Smooth muscle cell (in vitro differentiated cells): ENCODE results near the gene GABRG1. TPM values are rescaled to one million over a fixed set of nuclear protein-coding genes. Genes with fewer than 3 reads are reported as not detected.

ENCODE experiments used
- DNase-seq: peaks from one replicate; lab custom pipeline; 2025; ENCODE audit not compliant: unreplicated experiment; lab: John Stamatoyannopoulos, UW
- H2AFZ ChIP-seq: fragments of 200-600 bp; sonication (generic); 2 replicates; pipeline ENCODE4 v1.6.0; 2016; ENCODE audit warnings: antibody characterized with exemption, low read depth, mild to moderate bottlenecking
- H3F3A ChIP-seq: fragments of 200-600 bp; sonication (generic); 2 replicates; pipeline ENCODE4 v1.6.0; 2017; ENCODE audit warnings: antibody characterized with exemption, low read depth
- H3K27ac ChIP-seq: fragments of 200-600 bp; sonication (generic); 2 replicates; pipeline ENCODE4 v1.5.1; 2016; ENCODE audit warnings: low read depth, mild to moderate bottlenecking
- H3K27me3 ChIP-seq: fragments of 200-600 bp; sonication (generic); 2 replicates; pipeline ENCODE4 v1.6.1; 2016; ENCODE audit warnings: low read depth, mild to moderate bottlenecking
- H3K36me3 ChIP-seq: fragments of 200-600 bp; sonication (generic); 2 replicates; pipeline ENCODE4 v1.5.1; 2016; ENCODE audit warnings: low read depth
- H3K4me1 ChIP-seq: fragments of 200-600 bp; sonication (generic); 2 replicates; pipeline ENCODE4 v1.5.1; 2016; ENCODE audit warnings: low read depth
- H3K4me2 ChIP-seq: fragments of 200-600 bp; sonication (generic); 2 replicates; pipeline ENCODE4 v1.6.0; 2016; ENCODE audit warnings: mild to moderate bottlenecking
- H3K4me3 ChIP-seq: fragments of 200-600 bp; sonication (generic); 2 replicates; pipeline ENCODE4 v1.5.1; 2016; ENCODE audit warnings: mild to moderate bottlenecking
- H3K79me2 ChIP-seq: fragments of 200-600 bp; sonication (generic); 2 replicates; pipeline ENCODE4 v1.6.0; 2016; ENCODE audit warnings: low read depth, mild to moderate bottlenecking
- H3K9ac ChIP-seq: fragments of 200-600 bp; sonication (generic); 2 replicates; pipeline ENCODE4 v1.6.0; 2016; ENCODE audit warnings: low read depth
- H3K9me3 ChIP-seq: fragments of 200-600 bp; sonication (generic); replicated peaks from 2 replicates; pipeline ENCODE4 v1.5.1; 2016; ENCODE audit warnings: low read depth
- H4K20me1 ChIP-seq: fragments of 200-600 bp; sonication (generic); 2 replicates; pipeline ENCODE4 v1.6.0; 2016; ENCODE audit warnings: low read depth
- whole genome bisulfite sequencing: methylation state at CpG from one replicate; pipeline ENCODE4 v1.1.7; 2016; ENCODE audit warnings: low lambda C conversion rate; 5-methylcytosine and 5-hydroxymethylcytosine counted together
- polyA plus RNA-seq: library from polyadenylated mRNA; unstranded; fragments of >200 nt; fragmentation: Nextera tagmentation; extraction: Ambion mirVana; gene quantifications from 2 replicates; pipeline ENCODE4 v1.2.1, GENCODE V29; 2016
- total RNA-seq: library from RNA; depleted of rRNA; stranded (reverse); fragments of >200 nt; gene quantifications from 2 replicates; pipeline ENCODE4 v1.2.3, GENCODE V29; 2014
- TF ChIP-seq, protein P1 (sequence below): fragments of 200-600 bp; sonication (generic); IDR thresholded peaks from 2 replicates; pipeline ENCODE4 v1.5.1; 2017; ENCODE audit warnings: borderline replicate concordance, mild to moderate bottlenecking, antibody characterized with exemption; ENCODE audit not compliant: insufficient read depth, poor library complexity, severe bottlenecking

GABRG1 gene
- total and polyA plus RNA-seq, 2 experiments from 2014 or later: not detected

DNA sequence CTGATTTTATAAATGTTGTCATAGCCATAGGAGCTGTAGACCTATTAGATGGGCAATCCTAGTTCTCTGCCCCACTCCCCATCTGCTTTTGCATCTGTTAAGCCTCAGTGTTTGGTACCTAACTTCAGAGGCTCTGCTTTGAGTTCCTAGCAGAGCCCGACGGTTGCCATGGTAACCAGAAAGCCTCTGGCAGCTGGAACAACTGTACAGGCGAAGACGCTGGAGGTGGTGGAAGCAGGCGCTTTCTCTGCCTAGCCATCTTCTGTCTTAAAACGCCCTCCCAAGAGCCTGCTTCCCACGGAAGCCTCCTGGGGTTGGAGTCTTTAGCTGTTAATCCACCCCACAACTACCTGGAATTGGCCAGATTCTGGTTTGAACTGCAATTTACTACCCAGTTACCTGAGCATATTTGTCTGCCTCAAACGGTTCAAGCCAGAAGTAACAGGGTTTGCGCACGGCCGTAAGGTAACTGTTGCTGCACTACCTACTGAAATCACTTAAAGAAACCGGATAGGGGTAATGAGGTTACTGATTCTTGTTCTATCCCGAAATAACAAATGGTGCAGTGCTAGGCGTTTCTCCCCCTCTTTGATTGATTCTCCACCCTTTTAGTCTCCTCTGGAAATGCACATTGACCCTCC lies 1.0 kb upstream of the GABRG1 start:
- WGBS: 46% methylated on average over 14 of the region's 14 CpGs
- Histone ChIP-seq H3K4me2 (no peak overlapping the region), H2AFZ (no peak overlapping the region), H3F3A (no peaks in the 10 kb centered on the region), H3K27me3 (peaks cover 47% of the 10 kb centered on the region), H3K9me3 (no peaks in the 10 kb centered on the region), H3K79me2 (no peaks in the 10 kb centered on the region), H4K20me1 (no peaks in the 10 kb centered on the region), H3K4me3 (no peak overlapping the region), H3K36me3 (no peaks in the 10 kb centered on the region), H3K27ac (no peak overlapping the region), H3K9ac (no peak overlapping the region), H3K4me1 (no peaks in the 10 kb centered on the region)
- TF ChIP-seq, protein P1, sequence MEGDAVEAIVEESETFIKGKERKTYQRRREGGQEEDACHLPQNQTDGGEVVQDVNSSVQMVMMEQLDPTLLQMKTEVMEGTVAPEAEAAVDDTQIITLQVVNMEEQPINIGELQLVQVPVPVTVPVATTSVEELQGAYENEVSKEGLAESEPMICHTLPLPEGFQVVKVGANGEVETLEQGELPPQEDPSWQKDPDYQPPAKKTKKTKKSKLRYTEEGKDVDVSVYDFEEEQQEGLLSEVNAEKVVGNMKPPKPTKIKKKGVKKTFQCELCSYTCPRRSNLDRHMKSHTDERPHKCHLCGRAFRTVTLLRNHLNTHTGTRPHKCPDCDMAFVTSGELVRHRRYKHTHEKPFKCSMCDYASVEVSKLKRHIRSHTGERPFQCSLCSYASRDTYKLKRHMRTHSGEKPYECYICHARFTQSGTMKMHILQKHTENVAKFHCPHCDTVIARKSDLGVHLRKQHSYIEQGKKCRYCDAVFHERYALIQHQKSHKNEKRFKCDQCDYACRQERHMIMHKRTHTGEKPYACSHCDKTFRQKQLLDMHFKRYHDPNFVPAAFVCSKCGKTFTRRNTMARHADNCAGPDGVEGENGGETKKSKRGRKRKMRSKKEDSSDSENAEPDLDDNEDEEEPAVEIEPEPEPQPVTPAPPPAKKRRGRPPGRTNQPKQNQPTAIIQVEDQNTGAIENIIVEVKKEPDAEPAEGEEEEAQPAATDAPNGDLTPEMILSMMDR: no peak
- DNase-seq: no peak

DNA sequence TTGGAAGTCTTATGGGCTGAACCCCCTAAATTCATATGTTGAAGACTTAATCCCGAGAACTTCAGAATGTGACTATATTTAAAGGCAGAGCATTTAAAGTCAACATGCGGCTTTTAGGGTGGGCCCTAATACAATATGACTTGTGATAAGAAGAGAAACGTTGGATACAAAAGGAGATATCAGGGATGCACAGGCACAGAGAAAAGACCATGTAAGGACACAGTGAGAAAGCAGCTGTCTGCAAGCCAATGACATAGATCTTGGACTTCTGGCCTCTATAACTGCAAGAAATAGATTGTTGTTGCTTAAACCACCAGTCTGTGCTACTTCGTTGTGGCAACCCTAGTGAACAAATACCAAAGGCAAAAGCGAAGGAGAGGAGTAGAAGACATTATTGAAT lies 42.2 kb downstream of the GABRG1 start:
- TF ChIP-seq, protein P1: no peak
- no peak for DNase-seq
- Histone ChIP-seq H3K27me3 (peaks cover 4% of the 10 kb centered on the region), H3F3A (no peaks in the 10 kb centered on the region), H3K4me1 (no peaks in the 10 kb centered on the region), H3K4me2 (no peak overlapping the region), H3K4me3 (no peak overlapping the region), H2AFZ (no peak overlapping the region), H3K27ac (no peak overlapping the region), H3K36me3 (no peaks in the 10 kb centered on the region), H4K20me1 (no peaks in the 10 kb centered on the region), H3K79me2 (no peaks in the 10 kb centered on the region), H3K9ac (no peak overlapping the region), H3K9me3 (no peaks in the 10 kb centered on the region)
- WGBS: 78% methylated on average over 5 of the region's 5 CpGs

DNA sequence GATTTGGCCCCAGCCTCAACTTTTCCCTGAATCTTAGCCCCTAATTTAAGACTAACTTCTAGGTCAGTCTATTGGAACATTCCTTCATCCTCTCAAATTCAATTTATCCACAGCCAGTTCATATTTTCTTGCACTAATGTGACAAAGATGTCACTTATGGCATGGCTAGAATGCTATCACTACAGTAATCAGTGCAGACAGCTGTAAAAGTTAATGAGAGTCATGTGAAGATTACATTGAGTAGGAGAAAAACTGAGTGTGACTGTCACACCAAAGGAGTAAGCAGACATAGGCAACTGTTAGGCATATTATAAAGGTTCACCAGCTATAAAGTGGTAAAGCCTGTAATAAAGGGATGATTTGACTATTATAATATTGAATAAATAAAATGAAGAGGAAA lies 42.6 kb downstream of the GABRG1 start:
- no peak for DNase-seq
- TF ChIP-seq, protein P1: no peak
- Histone ChIP-seq H3K27me3 (peaks cover 4% of the 10 kb centered on the region), H4K20me1 (no peaks in the 10 kb centered on the region), H3K27ac (no peak overlapping the region), H2AFZ (no peak overlapping the region), H3K4me1 (no peaks in the 10 kb centered on the region), H3K79me2 (no peaks in the 10 kb centered on the region), H3K36me3 (no peaks in the 10 kb centered on the region), H3F3A (no peaks in the 10 kb centered on the region), H3K4me2 (no peak overlapping the region), H3K9ac (no peak overlapping the region), H3K4me3 (no peak overlapping the region), H3K9me3 (no peaks in the 10 kb centered on the region)

DNA sequence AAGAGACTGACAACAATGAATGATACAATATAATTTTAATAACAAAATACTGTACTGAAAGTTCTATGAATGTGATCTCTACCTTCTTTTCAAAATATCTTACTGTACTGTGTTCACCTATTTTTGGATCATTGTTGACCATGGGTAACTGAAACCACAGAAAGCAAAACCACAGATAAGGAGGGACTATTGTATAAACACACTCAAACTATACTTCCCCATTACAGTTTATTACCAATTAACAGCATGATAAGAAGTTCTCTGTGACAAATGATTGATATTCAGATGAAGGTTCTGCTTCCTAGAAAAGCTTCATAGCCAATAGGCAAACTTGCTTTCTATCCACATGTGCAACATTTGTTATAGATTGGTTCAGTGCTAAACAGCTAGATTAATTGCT lies 50.1 kb downstream of the GABRG1 start:
- DNase-seq: no peak
- Histone ChIP-seq H3K79me2 (no peaks in the 10 kb centered on the region), H3K9ac (no peak overlapping the region), H3K9me3 (no peaks in the 10 kb centered on the region), H3F3A (no peaks in the 10 kb centered on the region), H2AFZ (no peak overlapping the region), H3K4me1 (no peaks in the 10 kb centered on the region), H3K4me2 (no peak overlapping the region), H3K27ac (no peak overlapping the region), H3K4me3 (no peak overlapping the region), H3K27me3 (no peaks in the 10 kb centered on the region), H4K20me1 (no peaks in the 10 kb centered on the region), H3K36me3 (no peaks in the 10 kb centered on the region)
- TF ChIP-seq, protein P1: no peak
